Astrocyte of the spinal cord (primary cell): ENCODE results near the gene RNPEPL1.
"Not testable (repeated sequence)": the region's sequence is repeated elsewhere in the genome, so short reads cannot be mapped to it uniquely, and the experiment has no call there.

ENCODE experiments used
- DNase-seq: peaks from one replicate; pipeline ENCODE4 v3.0.0; 2011; ENCODE audit warnings: low read depth, low spot score
- H3K4me3 ChIP-seq: 2 replicates; pipeline ENCODE4 v1.5.1; 2011; ENCODE audit warnings: low read depth, mild to moderate bottlenecking, low read length, moderate library complexity
- in situ Hi-C: cut with HindIII; loops from 2 replicates; pipeline ENCODE4 v1.10.0; 2017; ENCODE audit warnings: low sequenced_read_pairs
- TF ChIP-seq, protein P1 (sequence below): IDR thresholded peaks from 2 replicates; pipeline ENCODE4 v1.5.1; 2012; ENCODE audit warnings: low read depth, mild to moderate bottlenecking, low read length, inconsistent platforms

The RNPEPL1 gene, protein sequence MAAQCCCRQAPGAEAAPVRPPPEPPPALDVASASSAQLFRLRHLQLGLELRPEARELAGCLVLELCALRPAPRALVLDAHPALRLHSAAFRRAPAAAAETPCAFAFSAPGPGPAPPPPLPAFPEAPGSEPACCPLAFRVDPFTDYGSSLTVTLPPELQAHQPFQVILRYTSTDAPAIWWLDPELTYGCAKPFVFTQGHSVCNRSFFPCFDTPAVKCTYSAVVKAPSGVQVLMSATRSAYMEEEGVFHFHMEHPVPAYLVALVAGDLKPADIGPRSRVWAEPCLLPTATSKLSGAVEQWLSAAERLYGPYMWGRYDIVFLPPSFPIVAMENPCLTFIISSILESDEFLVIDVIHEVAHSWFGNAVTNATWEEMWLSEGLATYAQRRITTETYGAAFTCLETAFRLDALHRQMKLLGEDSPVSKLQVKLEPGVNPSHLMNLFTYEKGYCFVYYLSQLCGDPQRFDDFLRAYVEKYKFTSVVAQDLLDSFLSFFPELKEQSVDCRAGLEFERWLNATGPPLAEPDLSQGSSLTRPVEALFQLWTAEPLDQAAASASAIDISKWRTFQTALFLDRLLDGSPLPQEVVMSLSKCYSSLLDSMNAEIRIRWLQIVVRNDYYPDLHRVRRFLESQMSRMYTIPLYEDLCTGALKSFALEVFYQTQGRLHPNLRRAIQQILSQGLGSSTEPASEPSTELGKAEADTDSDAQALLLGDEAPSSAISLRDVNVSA

DNA sequence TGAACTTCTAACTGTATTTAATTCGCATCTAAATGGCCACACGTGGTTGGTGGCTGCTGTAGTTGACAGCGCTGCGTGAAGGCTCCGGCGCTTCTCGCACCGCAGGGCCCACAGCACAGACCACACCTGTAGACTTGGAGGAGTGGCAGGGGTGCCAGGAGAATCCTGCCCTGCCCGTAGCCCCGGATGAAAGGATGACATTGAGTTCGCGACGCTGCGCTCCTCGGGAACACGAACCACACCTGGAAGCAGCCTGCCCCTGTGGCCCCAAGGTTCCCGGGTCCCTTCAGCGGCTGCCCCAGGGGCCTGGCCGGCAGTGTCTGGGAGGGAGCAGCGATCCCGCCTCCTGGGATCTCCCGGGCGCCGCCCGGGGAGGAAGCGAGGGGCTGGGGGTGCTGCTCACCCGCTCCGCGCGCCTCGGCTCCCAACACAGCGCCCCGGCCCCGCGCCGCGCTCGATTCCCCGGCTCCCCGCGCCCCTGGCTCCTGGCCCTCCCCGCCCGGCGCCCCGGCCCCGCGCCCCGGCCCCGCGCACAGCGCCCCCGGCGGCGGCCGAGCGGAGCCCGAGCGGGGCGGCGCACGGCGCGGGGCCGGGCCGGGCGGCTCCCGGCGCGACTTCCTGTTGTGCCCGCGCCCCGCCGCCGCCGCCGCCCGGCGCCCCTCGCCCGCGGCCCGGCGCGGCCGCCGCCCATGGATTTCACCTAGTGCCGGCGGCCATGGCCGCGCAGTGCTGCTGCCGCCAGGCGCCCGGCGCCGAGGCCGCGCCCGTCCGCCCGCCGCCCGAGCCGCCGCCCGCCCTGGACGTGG, at the start of gene RNPEPL1:
Gene RNPEPL1, plus strand, starts transcription at position 613 of the 806 bp plus-strand sequence. Its CDS starts 103 bp downstream, at position 716.
- in situ Hi-C loops, result no loop called here
- TF ChIP-seq, protein P1, sequence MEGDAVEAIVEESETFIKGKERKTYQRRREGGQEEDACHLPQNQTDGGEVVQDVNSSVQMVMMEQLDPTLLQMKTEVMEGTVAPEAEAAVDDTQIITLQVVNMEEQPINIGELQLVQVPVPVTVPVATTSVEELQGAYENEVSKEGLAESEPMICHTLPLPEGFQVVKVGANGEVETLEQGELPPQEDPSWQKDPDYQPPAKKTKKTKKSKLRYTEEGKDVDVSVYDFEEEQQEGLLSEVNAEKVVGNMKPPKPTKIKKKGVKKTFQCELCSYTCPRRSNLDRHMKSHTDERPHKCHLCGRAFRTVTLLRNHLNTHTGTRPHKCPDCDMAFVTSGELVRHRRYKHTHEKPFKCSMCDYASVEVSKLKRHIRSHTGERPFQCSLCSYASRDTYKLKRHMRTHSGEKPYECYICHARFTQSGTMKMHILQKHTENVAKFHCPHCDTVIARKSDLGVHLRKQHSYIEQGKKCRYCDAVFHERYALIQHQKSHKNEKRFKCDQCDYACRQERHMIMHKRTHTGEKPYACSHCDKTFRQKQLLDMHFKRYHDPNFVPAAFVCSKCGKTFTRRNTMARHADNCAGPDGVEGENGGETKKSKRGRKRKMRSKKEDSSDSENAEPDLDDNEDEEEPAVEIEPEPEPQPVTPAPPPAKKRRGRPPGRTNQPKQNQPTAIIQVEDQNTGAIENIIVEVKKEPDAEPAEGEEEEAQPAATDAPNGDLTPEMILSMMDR, result no peak
- peak within 1 kb of the TSS; percentile 62 for H3K4me3 ChIP-seq
- DNase-seq, result no peak

DNA sequence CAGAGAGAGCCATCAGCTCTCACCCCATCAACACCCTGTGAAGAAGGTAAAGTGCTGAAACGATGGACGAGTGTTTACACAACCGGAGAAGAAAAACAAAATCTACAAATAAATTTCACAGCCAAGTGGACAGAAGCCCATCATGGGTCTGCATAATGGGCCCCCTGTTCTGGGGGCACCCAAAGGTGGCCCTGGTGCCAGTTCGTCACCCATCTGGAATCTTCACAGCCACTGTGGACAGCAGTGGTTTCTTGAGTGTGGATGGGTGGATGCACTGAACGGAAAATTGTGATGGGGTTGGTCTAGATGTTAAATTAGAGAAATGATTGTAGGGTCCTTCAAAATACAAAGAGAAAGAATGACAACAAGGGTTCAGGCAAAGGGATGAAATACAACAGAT, 49.3 kb upstream of the RNPEPL1 start:
- in situ Hi-C loops, result no loop called here

DNA sequence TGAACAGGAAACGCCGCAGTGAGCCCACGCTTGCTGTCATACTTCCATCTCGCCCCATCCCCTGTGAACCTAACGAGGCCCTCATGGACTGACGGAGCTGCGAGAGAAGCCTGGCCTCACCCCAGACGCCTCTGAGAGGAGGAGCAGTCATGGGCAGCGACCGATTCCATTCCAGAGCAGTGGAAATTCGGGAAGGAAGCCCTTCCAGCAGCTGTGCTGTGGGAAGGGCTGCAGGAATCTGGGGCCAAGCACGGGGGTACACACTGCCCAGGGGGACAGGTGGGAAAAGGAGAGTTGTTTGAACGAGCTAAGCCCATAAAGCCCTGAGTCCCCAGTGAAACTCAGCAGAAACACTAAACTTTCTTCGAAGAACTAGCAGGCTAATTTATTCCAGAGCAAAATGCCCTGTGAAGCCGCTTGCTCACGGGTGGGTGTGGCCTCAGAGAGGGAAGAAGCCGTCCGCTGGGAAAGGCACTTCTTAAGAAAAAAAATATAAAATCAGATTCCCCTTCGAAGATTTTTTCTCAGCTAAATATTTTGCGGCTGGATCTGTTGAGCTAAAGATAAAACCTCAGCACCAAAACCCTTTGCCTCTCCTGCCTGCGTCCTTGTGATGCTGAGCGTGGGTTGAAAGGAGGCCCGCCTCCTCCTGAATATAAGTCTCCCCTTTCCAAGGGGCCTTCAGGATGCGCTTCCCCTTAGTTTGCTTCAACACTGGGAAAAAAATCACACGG, 48.7 kb upstream of the RNPEPL1 start:
- DNase-seq, result peak; percentile 14
- in situ Hi-C loops, result no loop called here

More for the DNA sequence above, 49.3 kb upstream of the RNPEPL1 start:
- no peak overlapping the region for H3K4me3 ChIP-seq
- no peak for DNase-seq
- TF ChIP-seq, protein P1, result no peak

DNA sequence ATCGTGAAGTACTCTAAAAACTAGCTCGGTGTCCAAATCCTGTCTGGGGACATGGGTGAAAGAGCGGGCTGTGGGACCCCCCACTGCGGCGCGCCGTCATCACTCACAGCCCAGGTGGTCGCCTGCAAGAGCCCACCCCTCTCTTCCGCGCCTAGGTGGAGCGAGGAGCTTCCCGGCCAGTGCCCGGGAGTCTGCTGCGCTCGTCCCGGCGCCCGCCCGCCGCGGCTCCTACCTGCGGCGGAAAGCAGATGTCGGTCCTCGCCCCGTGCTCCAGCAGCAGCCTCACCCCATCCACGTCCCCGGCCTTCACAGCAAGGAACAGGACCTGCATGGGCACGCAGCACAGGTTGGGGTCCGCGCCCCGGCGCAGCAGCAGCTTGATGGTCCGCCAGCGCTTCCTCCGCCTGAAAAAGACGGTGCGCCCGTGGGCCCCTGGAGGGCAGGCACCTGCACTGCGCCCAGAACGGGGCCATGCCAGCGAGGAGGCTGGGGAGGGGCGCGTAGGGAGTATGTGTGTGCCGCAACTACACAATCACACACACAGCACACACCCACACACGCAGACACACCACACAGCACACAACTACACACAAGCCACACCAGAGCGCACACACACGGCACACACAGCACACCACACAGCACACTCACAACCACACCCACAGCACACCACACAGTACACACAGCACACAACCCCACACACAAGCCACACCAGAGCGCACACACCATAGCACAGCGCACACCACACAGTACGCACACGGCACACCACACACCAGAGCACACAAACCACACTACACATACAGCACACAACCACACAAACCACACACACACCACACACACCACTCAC, 47.9 kb upstream of the RNPEPL1 start:
- H3K4me3 ChIP-seq, result no peak overlapping the region
- TF ChIP-seq, protein P1, result no peak
- no peak for DNase-seq
- in situ Hi-C loops, result no loop called here

More for the DNA sequence above, 48.7 kb upstream of the RNPEPL1 start:
- H3K4me3 ChIP-seq, result no peak overlapping the region
- TF ChIP-seq, protein P1, result no peak

DNA sequence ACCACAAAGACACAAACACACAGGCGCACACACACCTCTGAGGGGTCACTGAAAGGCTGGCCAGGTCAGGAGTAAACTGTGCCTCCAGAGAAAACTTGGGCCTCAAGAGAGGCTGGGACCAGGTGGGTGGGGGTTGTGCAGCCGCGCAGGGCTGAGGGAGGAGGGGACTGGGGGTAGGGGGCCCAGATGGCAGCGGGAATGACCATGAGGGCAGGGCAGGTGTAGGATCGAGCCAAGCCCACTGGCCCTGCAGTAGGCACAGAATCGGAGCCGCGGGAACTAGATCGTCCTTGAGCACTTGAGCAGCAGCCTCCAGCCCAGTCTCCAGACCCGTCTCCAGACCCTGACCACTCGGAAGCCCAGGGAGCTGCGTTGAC, 47.3 kb upstream of the RNPEPL1 start:
- no peak for DNase-seq
- in situ Hi-C loops, result no loop called here
- no peak overlapping the region for H3K4me3 ChIP-seq
- TF ChIP-seq, protein P1, result no peak

DNA sequence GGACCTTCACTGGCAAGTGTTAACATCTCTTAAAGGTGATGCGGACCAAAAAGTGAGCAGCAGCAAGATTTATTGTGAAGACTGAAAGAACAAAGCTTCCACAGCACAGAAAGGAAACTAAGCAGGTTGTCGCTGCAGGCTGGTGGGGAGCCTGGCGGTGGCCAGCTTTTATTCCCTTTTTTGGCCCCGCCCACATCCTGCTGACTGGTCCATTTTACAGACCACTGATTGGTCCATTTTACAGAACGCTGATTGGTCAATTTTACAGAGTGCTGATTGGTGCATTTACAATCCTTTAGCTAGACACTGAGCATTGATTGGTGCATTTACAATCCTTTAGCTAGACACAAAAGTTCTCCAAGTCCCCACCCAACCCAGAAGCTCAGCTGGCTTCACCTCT, 46.4 kb upstream of the RNPEPL1 start:
- DNase-seq, in situ Hi-C loops, H3K4me3 ChIP-seq: not testable (repeated sequence)
